Lower lobe of right lung (tissue), 2 donors: ENCODE measurements around the gene NEIL3. TPM values are rescaled to one million over a fixed set of nuclear protein-coding genes. Genes with fewer than 3 reads are reported as not detected.

Source experiments
- ATAC-seq, 2 donors: fragments of 200-7000 bp; cut with Tn5 transposase; one replicate each; pipeline ENCODE4 v1.9.1; 2020 to 2022; ENCODE audit warnings: mild to moderate bottlenecking in 2 of 2, moderate library complexity in 2 of 2
- DNase-seq: peaks from one replicate; pipeline ENCODE4 v3.0.0-alpha.2; 2020
- H3K27ac ChIP-seq: fragments of 200-600 bp; one replicate; pipeline ENCODE4 v1.8.0; 2022
- H3K27me3 ChIP-seq: fragments of 200-600 bp; one replicate; pipeline ENCODE4 v1.8.0; 2022; ENCODE audit warnings: low read depth
- H3K36me3 ChIP-seq: fragments of 200-600 bp; one replicate; pipeline ENCODE4 v1.8.0; 2022; ENCODE audit warnings: mild to moderate bottlenecking
- H3K4me1 ChIP-seq: fragments of 200-600 bp; one replicate; pipeline ENCODE4 v1.8.0; 2022
- H3K4me3 ChIP-seq: fragments of 200-600 bp; one replicate; pipeline ENCODE4 v1.8.0; 2022; ENCODE audit warnings: mild to moderate bottlenecking
- H3K9me3 ChIP-seq: fragments of 200-600 bp; one replicate; pipeline ENCODE4 v1.8.0; 2022
- intact Hi-C: fragments of 100-400 bp; cut with DNase I; formaldehyde crosslinking; loops from one replicate; pipeline ENCODE4 v1.11.0; 2022
- long read RNA-seq: library from polyadenylated mRNA; unstranded; transcript quantifications from one replicate; pipeline ENCODE4 v2.0.0, GENCODE V29; 2021
- total RNA-seq: library from RNA; stranded (reverse); fragmentation: NEBNext Ultra II Directional; extraction: Animal tissue kit (Norgen Biotek cat#: 25700); gene quantifications from one replicate; pipeline ENCODE4 v1.2.1, GENCODE V29; 2021
- TF ChIP-seq, protein P1 (sequence below): fragments of 200-600 bp; IDR thresholded peaks from one replicate; pipeline ENCODE4 v1.8.0; 2022; ENCODE audit warnings: antibody characterized with exemption, mild to moderate bottlenecking
- donor health status: DM: no; HTN: yes; CAD: no; lungs with severe emphysema.

NEIL3 gene, protein sequence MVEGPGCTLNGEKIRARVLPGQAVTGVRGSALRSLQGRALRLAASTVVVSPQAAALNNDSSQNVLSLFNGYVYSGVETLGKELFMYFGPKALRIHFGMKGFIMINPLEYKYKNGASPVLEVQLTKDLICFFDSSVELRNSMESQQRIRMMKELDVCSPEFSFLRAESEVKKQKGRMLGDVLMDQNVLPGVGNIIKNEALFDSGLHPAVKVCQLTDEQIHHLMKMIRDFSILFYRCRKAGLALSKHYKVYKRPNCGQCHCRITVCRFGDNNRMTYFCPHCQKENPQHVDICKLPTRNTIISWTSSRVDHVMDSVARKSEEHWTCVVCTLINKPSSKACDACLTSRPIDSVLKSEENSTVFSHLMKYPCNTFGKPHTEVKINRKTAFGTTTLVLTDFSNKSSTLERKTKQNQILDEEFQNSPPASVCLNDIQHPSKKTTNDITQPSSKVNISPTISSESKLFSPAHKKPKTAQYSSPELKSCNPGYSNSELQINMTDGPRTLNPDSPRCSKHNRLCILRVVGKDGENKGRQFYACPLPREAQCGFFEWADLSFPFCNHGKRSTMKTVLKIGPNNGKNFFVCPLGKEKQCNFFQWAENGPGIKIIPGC
- total RNA-seq = 1.1 TPM
- long read RNA-seq, partial matches to known transcripts = 0 of 1 reads
- long read RNA-seq, other reads (novel, unspliced or antisense) = 0 of 1 reads

DNA sequence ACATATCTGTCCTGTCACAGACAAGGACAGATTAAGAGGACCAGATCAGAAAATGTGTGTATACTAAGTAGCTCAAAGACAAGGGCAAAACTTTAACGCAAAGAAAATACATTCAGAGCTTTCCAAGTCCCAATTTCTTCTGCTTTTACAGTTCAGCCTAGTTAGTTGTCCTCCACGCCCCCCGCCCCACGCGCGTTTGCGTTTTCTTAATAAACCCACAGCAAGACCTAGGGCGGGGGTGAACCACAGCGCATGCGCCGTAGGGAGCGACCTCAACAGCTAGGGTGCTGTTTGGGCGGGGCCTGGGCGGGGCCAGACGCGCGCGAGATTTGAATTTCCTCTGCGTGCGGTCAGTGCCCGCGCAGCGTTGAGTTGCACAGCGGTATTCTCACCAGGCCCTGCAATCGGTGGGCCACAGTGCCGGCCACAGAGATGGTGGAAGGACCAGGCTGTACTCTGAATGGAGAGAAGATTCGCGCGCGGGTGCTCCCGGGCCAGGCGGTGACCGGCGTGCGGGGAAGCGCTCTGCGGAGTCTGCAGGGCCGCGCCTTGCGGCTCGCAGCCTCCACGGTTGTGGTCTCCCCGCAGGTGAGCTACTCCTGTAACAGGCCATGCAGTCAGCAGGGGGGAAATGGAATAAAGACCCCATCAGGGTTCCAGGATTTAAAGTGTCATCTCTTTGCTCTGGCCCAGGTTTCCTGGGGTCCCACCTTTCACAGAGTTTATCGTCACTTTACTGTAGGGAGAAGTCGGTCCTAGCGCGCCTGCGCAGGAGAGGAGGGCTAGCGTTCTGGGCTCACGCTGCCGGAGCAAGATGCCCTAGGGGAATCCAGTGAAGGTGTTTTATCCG lies at the start of gene NEIL3:
NEIL3 (plus strand) TSS at position 353 of the 850 bp plus-strand sequence; CDS start at position 433, 80 bp downstream.
- H3K36me3 ChIP-seq = no peaks in the 10 kb centered on the region
- TF ChIP-seq, protein P1, sequence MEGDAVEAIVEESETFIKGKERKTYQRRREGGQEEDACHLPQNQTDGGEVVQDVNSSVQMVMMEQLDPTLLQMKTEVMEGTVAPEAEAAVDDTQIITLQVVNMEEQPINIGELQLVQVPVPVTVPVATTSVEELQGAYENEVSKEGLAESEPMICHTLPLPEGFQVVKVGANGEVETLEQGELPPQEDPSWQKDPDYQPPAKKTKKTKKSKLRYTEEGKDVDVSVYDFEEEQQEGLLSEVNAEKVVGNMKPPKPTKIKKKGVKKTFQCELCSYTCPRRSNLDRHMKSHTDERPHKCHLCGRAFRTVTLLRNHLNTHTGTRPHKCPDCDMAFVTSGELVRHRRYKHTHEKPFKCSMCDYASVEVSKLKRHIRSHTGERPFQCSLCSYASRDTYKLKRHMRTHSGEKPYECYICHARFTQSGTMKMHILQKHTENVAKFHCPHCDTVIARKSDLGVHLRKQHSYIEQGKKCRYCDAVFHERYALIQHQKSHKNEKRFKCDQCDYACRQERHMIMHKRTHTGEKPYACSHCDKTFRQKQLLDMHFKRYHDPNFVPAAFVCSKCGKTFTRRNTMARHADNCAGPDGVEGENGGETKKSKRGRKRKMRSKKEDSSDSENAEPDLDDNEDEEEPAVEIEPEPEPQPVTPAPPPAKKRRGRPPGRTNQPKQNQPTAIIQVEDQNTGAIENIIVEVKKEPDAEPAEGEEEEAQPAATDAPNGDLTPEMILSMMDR = no peak
- H3K9me3 ChIP-seq = no peaks in the 10 kb centered on the region
- ATAC-seq (peak; percentile 97), DNase-seq (peak; percentile 95)
- H3K4me3 ChIP-seq = peak within 1 kb of the TSS; percentile 69
- H3K27ac ChIP-seq = no peak within 1 kb of the TSS
- intact Hi-C loops = no loop called here
- peaks cover 17% of the 10 kb centered on the region for H3K4me1 ChIP-seq
- H3K27me3 ChIP-seq = no peaks in the 10 kb centered on the region

DNA sequence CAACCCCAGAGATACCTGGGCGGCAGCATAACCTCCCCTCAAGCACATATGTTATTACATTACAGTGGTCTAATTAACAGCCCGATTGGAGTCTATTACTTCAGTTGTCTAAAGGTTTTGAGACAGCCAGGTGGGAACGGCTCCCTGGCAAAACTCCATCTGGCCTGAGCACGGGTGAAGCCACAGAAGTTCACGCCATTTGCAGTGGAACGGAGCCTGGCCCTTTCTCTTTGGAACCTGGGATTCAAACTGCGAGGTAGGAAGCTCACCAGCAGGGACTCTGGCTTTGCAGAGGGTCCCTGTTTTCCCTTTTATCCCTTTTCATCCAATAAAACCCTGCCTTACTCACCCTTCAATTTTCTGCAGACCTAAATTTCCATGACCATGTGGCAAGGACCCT lies 45.9 kb upstream of the NEIL3 start:
- H3K4me3 ChIP-seq = no peak overlapping the region
- H3K36me3 ChIP-seq = no peaks in the 10 kb centered on the region
- H3K27me3 ChIP-seq = no peaks in the 10 kb centered on the region
- no peaks in the 10 kb centered on the region for H3K4me1 ChIP-seq
- DNase-seq = no peak
- intact Hi-C loops = no loop called here
- ATAC-seq = no peak
- H3K27ac ChIP-seq = no peak overlapping the region
- no peaks in the 10 kb centered on the region for H3K9me3 ChIP-seq
- TF ChIP-seq, protein P1 = no peak

DNA sequence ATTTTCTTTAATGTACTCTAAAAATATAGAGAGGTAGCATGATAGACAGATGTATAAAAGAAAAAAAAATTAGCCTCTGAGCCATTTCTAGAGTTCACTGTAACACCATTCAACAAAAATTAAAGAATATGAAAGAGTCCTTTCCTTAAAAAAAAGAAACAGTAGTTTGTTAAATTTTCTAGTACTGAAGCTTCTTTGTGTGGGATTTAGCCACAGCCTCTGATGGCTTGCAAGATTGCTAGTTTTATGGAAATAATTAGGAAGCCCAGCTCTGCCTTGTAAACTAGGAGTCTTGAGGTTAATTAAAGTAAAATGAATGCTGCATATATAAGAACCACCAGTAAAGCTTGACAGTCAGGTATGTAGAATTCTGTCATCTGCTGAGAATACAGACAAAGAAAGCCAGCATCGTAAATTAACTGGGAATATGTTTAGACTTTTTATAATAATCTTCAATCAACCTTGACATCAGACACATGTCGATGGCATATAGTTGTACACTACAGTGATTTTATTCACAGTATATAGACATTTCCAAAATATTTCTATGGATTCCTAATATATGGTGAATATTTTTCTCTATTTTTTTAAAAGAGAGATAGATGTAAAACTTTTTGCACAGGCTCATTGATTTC lies 44.8 kb upstream of the NEIL3 start:
- TF ChIP-seq, protein P1 = no peak
- Histone ChIP-seq H3K27me3 (no peaks in the 10 kb centered on the region), H3K4me3 (no peak overlapping the region), H3K4me1 (no peaks in the 10 kb centered on the region), H3K27ac (no peak overlapping the region), H3K9me3 (no peaks in the 10 kb centered on the region), H3K36me3 (no peaks in the 10 kb centered on the region)
- intact Hi-C loops = no loop called here
- ATAC-seq (no peak), DNase-seq (no peak)

DNA sequence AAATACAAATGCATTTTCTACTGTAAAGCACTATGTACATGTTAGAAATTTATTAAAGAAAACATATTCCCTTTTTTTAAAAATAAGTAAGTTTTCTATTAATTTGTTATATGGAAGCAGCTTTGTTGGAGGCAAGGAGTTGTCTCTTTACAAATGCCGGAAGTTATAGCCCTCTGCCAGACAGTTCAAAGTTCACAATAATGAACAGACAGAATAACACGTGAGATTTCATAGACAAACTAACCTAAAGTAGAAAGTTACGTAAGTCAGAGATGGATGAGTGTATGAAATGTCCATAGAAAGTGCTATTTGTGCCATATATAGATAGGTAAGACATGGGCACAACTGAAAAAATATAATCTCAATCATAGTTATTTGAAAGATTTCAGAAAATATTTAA lies 43.9 kb upstream of the NEIL3 start:
- H3K4me1 ChIP-seq = no peaks in the 10 kb centered on the region
- ATAC-seq (no peak), DNase-seq (no peak)
- H3K9me3 ChIP-seq = no peaks in the 10 kb centered on the region
- intact Hi-C loops = no loop called here
- H3K4me3 ChIP-seq = no peak overlapping the region
- no peaks in the 10 kb centered on the region for H3K36me3 ChIP-seq
- no peaks in the 10 kb centered on the region for H3K27me3 ChIP-seq
- TF ChIP-seq, protein P1 = no peak
- no peak overlapping the region for H3K27ac ChIP-seq

DNA sequence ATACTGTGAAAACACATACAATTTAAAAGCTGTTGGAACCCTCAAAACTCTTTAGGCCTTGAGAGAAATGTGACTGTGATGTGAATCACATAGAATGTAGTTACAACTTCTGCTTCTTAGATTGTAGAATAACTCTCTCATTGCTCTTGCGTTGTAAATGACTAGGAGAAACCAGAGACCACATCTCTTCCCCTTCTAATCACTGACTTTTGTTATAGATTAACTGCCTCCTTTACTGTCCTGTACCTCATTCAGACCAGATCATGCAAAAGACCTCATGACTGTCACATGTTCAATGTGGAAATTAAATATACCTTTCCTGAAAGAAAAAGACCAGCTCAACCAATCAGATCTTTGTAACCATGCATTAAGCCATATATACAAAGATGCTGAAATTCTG lies 43.2 kb upstream of the NEIL3 start:
- intact Hi-C loops = no loop called here
- no peak overlapping the region for H3K4me3 ChIP-seq
- H3K27ac ChIP-seq = no peak overlapping the region
- ATAC-seq (no peak), DNase-seq (no peak)
- no peaks in the 10 kb centered on the region for H3K4me1 ChIP-seq
- no peaks in the 10 kb centered on the region for H3K36me3 ChIP-seq
- TF ChIP-seq, protein P1 = no peak
- no peaks in the 10 kb centered on the region for H3K9me3 ChIP-seq
- H3K27me3 ChIP-seq = no peaks in the 10 kb centered on the region
